ENCODE measurements around the gene MKRN2. TPM values are rescaled to one million over a fixed set of nuclear protein-coding genes. Genes with fewer than 3 reads are reported as not detected.

MKRN2 gene
- total and polyA plus RNA-seq, 3 donors from 2014 or later: 82.6 to 117 (median 93.6) TPM

GRCh38 chr3:12582730-12583129 lies 25.8 kb downstream of the MKRN2 start:
- peaks cover 3% of the 10 kb centered on the region for H3K36me3 ChIP-seq (ENCODE audit: low read depth, missing control alignments)
- no peaks in the 10 kb centered on the region for H3K9me3 ChIP-seq
- no peak overlapping the region for H3K27ac ChIP-seq
- H3K4me1 ChIP-seq: peaks cover 6% of the 10 kb centered on the region
- no peak for TF ChIP-seq POLR2A (IDR thresholded peaks at IDR 0.05)
- no peak for TF ChIP-seq CTCF (IDR thresholded peaks at IDR 0.05)
- DNase-seq: no peak
- H3K4me3 ChIP-seq: no peak overlapping the region
- intact Hi-C loops (cut with DNase I; ENCODE audit: low total_unique reads): no loop called here
- 78 to 83% methylated on average over 4 of the region's 4 CpGs for WGBS, 2 donors
- H3K27me3 ChIP-seq: no peaks in the 10 kb centered on the region

DNA sequence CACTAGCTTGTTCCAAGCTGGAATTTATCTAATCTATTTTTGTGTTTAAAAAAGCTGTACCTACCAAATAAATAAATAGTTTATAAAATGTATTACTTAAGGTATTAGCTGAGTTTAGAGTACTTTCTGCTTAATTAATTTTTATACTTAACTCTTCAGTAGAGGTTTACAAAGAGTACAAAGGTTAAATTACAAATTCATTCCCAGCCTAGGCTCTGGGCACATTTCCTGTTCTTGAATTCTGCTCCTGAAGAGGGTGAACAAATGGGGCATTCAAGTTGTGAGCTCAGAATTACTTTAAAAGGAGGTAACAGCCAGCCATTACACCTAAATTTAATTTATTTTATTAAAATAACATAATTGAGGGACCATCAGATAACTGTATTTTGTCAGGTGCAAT lies 26.4 kb downstream of the MKRN2 start:
- no peaks in the 10 kb centered on the region for H3K9me3 ChIP-seq
- no peak for DNase-seq
- H3K4me3 ChIP-seq: no peak overlapping the region
- intact Hi-C loops (cut with DNase I; ENCODE audit: low total_unique reads): no loop called here
- peaks cover 3% of the 10 kb centered on the region for H3K36me3 ChIP-seq (ENCODE audit: low read depth, missing control alignments)
- H3K27me3 ChIP-seq: no peaks in the 10 kb centered on the region
- no peak overlapping the region for H3K27ac ChIP-seq
- TF ChIP-seq CTCF (IDR thresholded peaks at IDR 0.05) (no peak), POLR2A (IDR thresholded peaks at IDR 0.05) (no peak)
- H3K4me1 ChIP-seq: peaks cover 6% of the 10 kb centered on the region

GRCh38 chr3:12584083-12584482 lies 27.2 kb downstream of the MKRN2 start:
- TF ChIP-seq POLR2A (IDR thresholded peaks at IDR 0.05) (no peak), CTCF (IDR thresholded peaks at IDR 0.05) (no peak)

GRCh38 chr3:12585181-12585580 lies 28.3 kb downstream of the MKRN2 start:
- TF ChIP-seq CTCF (IDR thresholded peaks at IDR 0.05) (no peak), POLR2A (IDR thresholded peaks at IDR 0.05) (no peak)
- no peak overlapping the region for H3K27ac ChIP-seq

More at GRCh38 chr3:12584083-12584482, 27.2 kb downstream of the MKRN2 start:
- Histone ChIP-seq H3K4me3 (no peak overlapping the region), H3K4me1 (peaks cover 6% of the 10 kb centered on the region), H3K9me3 (no peaks in the 10 kb centered on the region), H3K27me3 (no peaks in the 10 kb centered on the region), H3K27ac (no peak overlapping the region), H3K36me3 (ENCODE audit: low read depth, missing control alignments) (peaks cover 3% of the 10 kb centered on the region)
- 55 to 100% methylated on average over 1 to 2 of the region's 2 CpGs for WGBS, 2 donors
- no peak for DNase-seq
- intact Hi-C loops (cut with DNase I; ENCODE audit: low total_unique reads): no loop called here

GRCh38 chr3:12585970-12586369 lies 29.1 kb downstream of the MKRN2 start:
- WGBS, 2 donors: 59 to 73% methylated on average over 5 of the region's 5 CpGs
- H3K27ac ChIP-seq: no peak overlapping the region
- H3K4me1 ChIP-seq: no peaks in the 10 kb centered on the region
- DNase-seq: no peak
- intact Hi-C loops (cut with DNase I; ENCODE audit: low total_unique reads): no loop called here
- H3K9me3 ChIP-seq: no peaks in the 10 kb centered on the region
- H3K4me3 ChIP-seq: no peak overlapping the region
- peaks cover 3% of the 10 kb centered on the region for H3K36me3 ChIP-seq (ENCODE audit: low read depth, missing control alignments)
- TF ChIP-seq CTCF (IDR thresholded peaks at IDR 0.05): no peak
- no peak for TF ChIP-seq POLR2A (IDR thresholded peaks at IDR 0.05)
- H3K27me3 ChIP-seq: no peaks in the 10 kb centered on the region

More at GRCh38 chr3:12585181-12585580, 28.3 kb downstream of the MKRN2 start:
- no peaks in the 10 kb centered on the region for H3K9me3 ChIP-seq
- no peaks in the 10 kb centered on the region for H3K4me1 ChIP-seq
- no peak for DNase-seq
- H3K4me3 ChIP-seq: no peak overlapping the region
- no peaks in the 10 kb centered on the region for H3K27me3 ChIP-seq
- H3K36me3 ChIP-seq (ENCODE audit: low read depth, missing control alignments): peaks cover 3% of the 10 kb centered on the region
- intact Hi-C loops (cut with DNase I; ENCODE audit: low total_unique reads): no loop called here
- 67 to 72% methylated on average over 3 of the region's 3 CpGs for WGBS, 2 donors

Measured in testis (tissue), 3 donors.